ENCODE data around the gene KLHL17. TPM values are rescaled to one million over a fixed set of nuclear protein-coding genes. Genes with fewer than 3 reads are reported as not detected.
A peak's percentile ranks its signal among the peaks of the same experiment; 100 is the strongest.

The KLHL17 gene
- total and polyA plus RNA-seq, 9 of the 15 experiments (the other 6 are each of a cell fraction or from before 2014, with no cell fraction given) = 0.14 to 84.8 (median 13.0) TPM

DNA sequence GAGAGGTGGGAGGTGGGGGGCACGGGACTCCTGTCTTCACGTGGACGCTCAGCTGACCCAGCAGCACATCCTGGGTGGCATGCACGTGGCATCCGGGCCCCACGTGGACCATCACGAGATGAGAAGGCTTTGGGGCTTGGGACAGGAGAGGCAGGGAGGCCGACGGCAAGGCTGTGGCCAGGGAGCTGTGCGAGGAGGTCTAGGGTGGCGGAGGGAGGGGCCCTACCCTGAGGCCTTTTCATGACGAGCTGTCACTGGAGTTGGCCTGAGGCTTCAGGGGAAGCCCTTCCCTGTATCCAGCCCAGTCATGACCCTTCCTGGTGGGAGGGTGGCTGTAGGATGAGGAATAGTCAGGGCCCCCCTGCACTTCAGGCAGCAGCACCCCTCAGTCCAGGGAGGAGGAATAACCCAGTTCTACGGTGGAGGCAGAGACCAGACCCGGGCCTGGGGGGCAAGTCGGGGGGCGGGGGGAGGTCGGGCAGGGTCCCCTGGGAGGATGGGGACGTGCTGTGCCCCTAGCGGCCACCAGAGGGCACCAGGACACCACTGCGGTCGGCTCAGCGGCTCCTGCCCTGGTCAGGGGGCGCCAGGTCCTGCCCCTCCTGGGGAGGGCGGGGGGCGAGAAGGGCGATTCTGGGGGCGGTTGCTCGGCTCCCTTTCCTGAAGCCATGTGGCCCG is 23.6 kb downstream of the KLHL17 start (continued):
- TF ChIP-seq, protein P1, sequence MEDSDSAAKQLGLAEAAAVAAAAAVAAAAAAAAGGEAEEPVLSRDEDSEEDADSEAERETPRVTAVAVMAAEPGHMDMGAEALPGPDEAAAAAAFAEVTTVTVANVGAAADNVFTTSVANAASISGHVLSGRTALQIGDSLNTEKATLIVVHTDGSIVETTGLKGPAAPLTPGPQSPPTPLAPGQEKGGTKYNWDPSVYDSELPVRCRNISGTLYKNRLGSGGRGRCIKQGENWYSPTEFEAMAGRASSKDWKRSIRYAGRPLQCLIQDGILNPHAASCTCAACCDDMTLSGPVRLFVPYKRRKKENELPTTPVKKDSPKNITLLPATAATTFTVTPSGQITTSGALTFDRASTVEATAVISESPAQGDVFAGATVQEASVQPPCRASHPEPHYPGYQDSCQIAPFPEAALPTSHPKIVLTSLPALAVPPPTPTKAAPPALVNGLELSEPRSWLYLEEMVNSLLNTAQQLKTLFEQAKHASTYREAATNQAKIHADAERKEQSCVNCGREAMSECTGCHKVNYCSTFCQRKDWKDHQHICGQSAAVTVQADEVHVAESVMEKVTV (CRISPR knock-in tag; IDR thresholded peaks at IDR 0.05) = peak; percentile 65
- TF ChIP-seq PHF21A (IDR thresholded peaks at IDR 0.05; ENCODE audit: borderline replicate concordance, low read depth) (no peak), TCF7 (IDR thresholded peaks at IDR 0.05; ENCODE audit: borderline replicate concordance) (0 out of 2 replicates have a peak, but pooled peaks have one; percentile 49), TOE1 (IDR thresholded peaks at IDR 0.05; ENCODE audit: borderline replicate concordance) (0 out of 2 replicates have a peak, but pooled peaks have one; percentile 18), TOE1 (CRISPR knock-in tag; IDR thresholded peaks at IDR 0.05; ENCODE audit: borderline replicate concordance, low read depth) (no peak), ZNF12 (CRISPR knock-in tag; IDR thresholded peaks at IDR 0.05) (no peak), SMC3 (conservative IDR thresholded peaks at IDR 0.05; ENCODE audit: insufficient read depth, low read depth, low read length) (peak; percentile 79), POLR3A (IDR thresholded peaks at IDR 0.05; ENCODE audit: borderline replicate concordance, extremely low read depth, insufficient read depth, insufficient read length) (no peak), LARP7 (IDR thresholded peaks at IDR 0.05) (no peak)
- TF ChIP-seq, protein P2, sequence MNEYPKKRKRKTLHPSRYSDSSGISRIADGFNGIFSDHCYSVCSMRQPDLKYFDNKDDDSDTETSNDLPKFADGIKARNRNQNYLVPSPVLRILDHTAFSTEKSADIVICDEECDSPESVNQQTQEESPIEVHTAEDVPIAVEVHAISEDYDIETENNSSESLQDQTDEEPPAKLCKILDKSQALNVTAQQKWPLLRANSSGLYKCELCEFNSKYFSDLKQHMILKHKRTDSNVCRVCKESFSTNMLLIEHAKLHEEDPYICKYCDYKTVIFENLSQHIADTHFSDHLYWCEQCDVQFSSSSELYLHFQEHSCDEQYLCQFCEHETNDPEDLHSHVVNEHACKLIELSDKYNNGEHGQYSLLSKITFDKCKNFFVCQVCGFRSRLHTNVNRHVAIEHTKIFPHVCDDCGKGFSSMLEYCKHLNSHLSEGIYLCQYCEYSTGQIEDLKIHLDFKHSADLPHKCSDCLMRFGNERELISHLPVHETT (CRISPR knock-in tag; conservative IDR thresholded peaks at IDR 0.05 in 1 of 2, IDR thresholded peaks at IDR 0.05 in 1 of 2) = no peak
- TF ChIP-seq, protein P3, sequence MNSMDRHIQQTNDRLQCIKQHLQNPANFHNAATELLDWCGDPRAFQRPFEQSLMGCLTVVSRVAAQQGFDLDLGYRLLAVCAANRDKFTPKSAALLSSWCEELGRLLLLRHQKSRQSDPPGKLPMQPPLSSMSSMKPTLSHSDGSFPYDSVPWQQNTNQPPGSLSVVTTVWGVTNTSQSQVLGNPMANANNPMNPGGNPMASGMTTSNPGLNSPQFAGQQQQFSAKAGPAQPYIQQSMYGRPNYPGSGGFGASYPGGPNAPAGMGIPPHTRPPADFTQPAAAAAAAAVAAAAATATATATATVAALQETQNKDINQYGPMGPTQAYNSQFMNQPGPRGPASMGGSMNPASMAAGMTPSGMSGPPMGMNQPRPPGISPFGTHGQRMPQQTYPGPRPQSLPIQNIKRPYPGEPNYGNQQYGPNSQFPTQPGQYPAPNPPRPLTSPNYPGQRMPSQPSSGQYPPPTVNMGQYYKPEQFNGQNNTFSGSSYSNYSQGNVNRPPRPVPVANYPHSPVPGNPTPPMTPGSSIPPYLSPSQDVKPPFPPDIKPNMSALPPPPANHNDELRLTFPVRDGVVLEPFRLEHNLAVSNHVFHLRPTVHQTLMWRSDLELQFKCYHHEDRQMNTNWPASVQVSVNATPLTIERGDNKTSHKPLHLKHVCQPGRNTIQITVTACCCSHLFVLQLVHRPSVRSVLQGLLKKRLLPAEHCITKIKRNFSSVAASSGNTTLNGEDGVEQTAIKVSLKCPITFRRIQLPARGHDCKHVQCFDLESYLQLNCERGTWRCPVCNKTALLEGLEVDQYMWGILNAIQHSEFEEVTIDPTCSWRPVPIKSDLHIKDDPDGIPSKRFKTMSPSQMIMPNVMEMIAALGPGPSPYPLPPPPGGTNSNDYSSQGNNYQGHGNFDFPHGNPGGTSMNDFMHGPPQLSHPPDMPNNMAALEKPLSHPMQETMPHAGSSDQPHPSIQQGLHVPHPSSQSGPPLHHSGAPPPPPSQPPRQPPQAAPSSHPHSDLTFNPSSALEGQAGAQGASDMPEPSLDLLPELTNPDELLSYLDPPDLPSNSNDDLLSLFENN (IDR thresholded peaks at IDR 0.05; ENCODE audit: low read depth in 2 of 2, low read length in 2 of 2) = 0 out of 4 replicates have a peak, but pooled peaks of 1 of the 2 experiments have one; percentile 27
- TF ChIP-seq, protein P4, sequence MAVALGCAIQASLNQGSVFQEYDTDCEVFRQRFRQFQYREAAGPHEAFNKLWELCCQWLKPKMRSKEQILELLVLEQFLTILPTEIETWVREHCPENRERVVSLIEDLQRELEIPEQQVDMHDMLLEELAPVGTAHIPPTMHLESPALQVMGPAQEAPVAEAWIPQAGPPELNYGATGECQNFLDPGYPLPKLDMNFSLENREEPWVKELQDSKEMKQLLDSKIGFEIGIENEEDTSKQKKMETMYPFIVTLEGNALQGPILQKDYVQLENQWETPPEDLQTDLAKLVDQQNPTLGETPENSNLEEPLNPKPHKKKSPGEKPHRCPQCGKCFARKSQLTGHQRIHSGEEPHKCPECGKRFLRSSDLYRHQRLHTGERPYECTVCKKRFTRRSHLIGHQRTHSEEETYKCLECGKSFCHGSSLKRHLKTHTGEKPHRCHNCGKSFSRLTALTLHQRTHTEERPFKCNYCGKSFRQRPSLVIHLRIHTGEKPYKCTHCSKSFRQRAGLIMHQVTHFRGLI (CRISPR knock-in tag; IDR thresholded peaks at IDR 0.05) = no peak
- TF ChIP-seq, protein P5, sequence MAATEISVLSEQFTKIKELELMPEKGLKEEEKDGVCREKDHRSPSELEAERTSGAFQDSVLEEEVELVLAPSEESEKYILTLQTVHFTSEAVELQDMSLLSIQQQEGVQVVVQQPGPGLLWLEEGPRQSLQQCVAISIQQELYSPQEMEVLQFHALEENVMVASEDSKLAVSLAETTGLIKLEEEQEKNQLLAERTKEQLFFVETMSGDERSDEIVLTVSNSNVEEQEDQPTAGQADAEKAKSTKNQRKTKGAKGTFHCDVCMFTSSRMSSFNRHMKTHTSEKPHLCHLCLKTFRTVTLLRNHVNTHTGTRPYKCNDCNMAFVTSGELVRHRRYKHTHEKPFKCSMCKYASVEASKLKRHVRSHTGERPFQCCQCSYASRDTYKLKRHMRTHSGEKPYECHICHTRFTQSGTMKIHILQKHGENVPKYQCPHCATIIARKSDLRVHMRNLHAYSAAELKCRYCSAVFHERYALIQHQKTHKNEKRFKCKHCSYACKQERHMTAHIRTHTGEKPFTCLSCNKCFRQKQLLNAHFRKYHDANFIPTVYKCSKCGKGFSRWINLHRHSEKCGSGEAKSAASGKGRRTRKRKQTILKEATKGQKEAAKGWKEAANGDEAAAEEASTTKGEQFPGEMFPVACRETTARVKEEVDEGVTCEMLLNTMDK (IDR thresholded peaks at IDR 0.05; ENCODE audit: borderline replicate concordance, insufficient read depth, low read depth, low read length, poor library complexity, severe bottlenecking) = peak; percentile 41
